Fibroblast of skin of right biceps (primary cell): ENCODE measurements around the gene SLC10A2.
"Not testable (repeated sequence)": the region's sequence is repeated elsewhere in the genome, so short reads cannot be mapped to it uniquely, and the experiment has no call there.

Experiments used
- DNase-seq: peaks from one replicate; pipeline ENCODE4 v3.0.0-alpha.2; 2013

Gene SLC10A2

GRCh38 chr13:103066079-103066780 is at the start of gene SLC10A2:
SLC10A2 (minus strand) TSS chr13:103066417; CDS start chr13:103066249, 168 bp downstream.
- no peak for DNase-seq

- DNase-seq = no peak
Measured at GRCh38 chr13:103107580-103107979, 41.4 kb upstream of the SLC10A2 start.

GRCh38 chr13:103104340-103104739 is 38.1 kb upstream of the SLC10A2 start:
- DNase-seq = no peak

- peak; percentile 46 for DNase-seq
Measured at GRCh38 chr13:103103456-103103855, 37.2 kb upstream of the SLC10A2 start.

- DNase-seq = peak; percentile 26
Measured at GRCh38 chr13:103102482-103102881, 36.3 kb upstream of the SLC10A2 start.

- peak; percentile 3 for DNase-seq
Measured at GRCh38 chr13:103101901-103102300, 35.7 kb upstream of the SLC10A2 start.

- DNase-seq = no peak
Measured at GRCh38 chr13:103101500-103101899, 35.3 kb upstream of the SLC10A2 start.

- DNase-seq = peak; percentile 48
Measured at GRCh38 chr13:103100830-103101229, 34.6 kb upstream of the SLC10A2 start.

- DNase-seq = peak; percentile 41
Measured at GRCh38 chr13:103099722-103100293, 33.6 kb upstream of the SLC10A2 start.

- DNase-seq = no peak
Measured at GRCh38 chr13:103098535-103098934, 32.3 kb upstream of the SLC10A2 start.

- DNase-seq = no peak
Measured at GRCh38 chr13:103097366-103097928, 31.2 kb upstream of the SLC10A2 start.

- DNase-seq = not testable (repeated sequence)
Measured at GRCh38 chr13:103093649-103094048, 27.4 kb upstream of the SLC10A2 start.

- no peak for DNase-seq
Measured at GRCh38 chr13:103087275-103087674, 21.1 kb upstream of the SLC10A2 start.

GRCh38 chr13:103081435-103081834 is 15.2 kb upstream of the SLC10A2 start:
- DNase-seq = no peak

GRCh38 chr13:103078158-103078557 is 11.9 kb upstream of the SLC10A2 start:
- DNase-seq = no peak

- DNase-seq = no peak
Measured at GRCh38 chr13:103068836-103069235, 2.6 kb upstream of the SLC10A2 start.

- no peak for DNase-seq
Measured at GRCh38 chr13:103067751-103068555, 1.7 kb upstream of the SLC10A2 start.

- DNase-seq = no peak
Measured at GRCh38 chr13:103066781-103067345, 646 bp upstream of the SLC10A2 start.

- DNase-seq = no peak
Measured at GRCh38 chr13:103063376-103063775, 2.8 kb downstream of the SLC10A2 start.

- no peak for DNase-seq
Measured at GRCh38 chr13:103062079-103062478, 4.1 kb downstream of the SLC10A2 start.

- DNase-seq = no peak
Measured at GRCh38 chr13:103056008-103056407, 10.2 kb downstream of the SLC10A2 start.

GRCh38 chr13:103055166-103055565 is 11.1 kb downstream of the SLC10A2 start:
- DNase-seq = no peak

GRCh38 chr13:103046676-103047075 is 19.5 kb downstream of the SLC10A2 start:
- DNase-seq = no peak
